OCI-LY7 (cell line): ENCODE measurements around the gene TMEM212. TPM values are rescaled to one million over a fixed set of nuclear protein-coding genes. Genes with fewer than 3 reads are reported as not detected.

Experiments
- BruUV-seq: library from RNA; stranded (reverse); fragments of 400-500 nt; replicated peaks from 2 replicates; lab custom pipeline; 2021; lab: Mats Ljungman, UMichigan
- CTCF ChIA-PET: fragments of 300-600 bp; sonication (Branson Sonifier 250); formaldehyde crosslinking; loops from one replicate; lab custom pipeline; 2022; ENCODE audit warnings: antibody characterized with exemption; ENCODE audit not compliant: unreplicated experiment; lab: Charles Lee
- POLR2A ChIA-PET: fragments of 300-600 bp; sonication (Branson Sonifier 250); formaldehyde crosslinking; loops from one replicate; lab custom pipeline; 2022; ENCODE audit warnings: antibody characterized with exemption; lab: Charles Lee
- DNase-seq: peaks from one replicate; pipeline ENCODE4 v3.0.0-alpha.2; 2015; ENCODE audit warnings: low spot score
- H2AFZ ChIP-seq: fragments of 200-600 bp; sonication (generic), shearing (Covaris generic); 2 replicates; pipeline ENCODE4 v1.6.1; 2014; ENCODE audit warnings: mild to moderate bottlenecking, antibody characterized with exemption, low read length, moderate library complexity
- H3K27ac ChIP-seq: fragments of 200-600 bp; sonication (generic); 2 replicates; pipeline ENCODE4 v1.5.1; 2014; ENCODE audit warnings: mixed run types, low read depth, mild to moderate bottlenecking, moderate library complexity, low read length, inconsistent platforms; ENCODE audit not compliant: poor library complexity, severe bottlenecking
- H3K36me3 ChIP-seq: fragments of 200-600 bp; sonication (generic); 2 replicates; pipeline ENCODE4 v1.6.1; 2014; ENCODE audit warnings: mild to moderate bottlenecking, antibody characterized with exemption, low read length, moderate library complexity, mixed read lengths; ENCODE audit not compliant: insufficient read depth
- H3K4me1 ChIP-seq: fragments of 200-600 bp; sonication (generic); 2 replicates; pipeline ENCODE4 v1.5.1; 2014; ENCODE audit warnings: mild to moderate bottlenecking, low read length; ENCODE audit not compliant: insufficient read depth, poor library complexity, severe bottlenecking
- H3K4me2 ChIP-seq: fragments of 200-600 bp; sonication (generic); 2 replicates; pipeline ENCODE4 v1.6.1; 2014; ENCODE audit warnings: mild to moderate bottlenecking, low read length
- H3K4me3 ChIP-seq: fragments of 200-600 bp; sonication (generic); 2 replicates; pipeline ENCODE4 v1.5.1; 2014; ENCODE audit warnings: mild to moderate bottlenecking, low read depth, low read length; ENCODE audit not compliant: poor library complexity, severe bottlenecking
- H3K79me2 ChIP-seq: fragments of 200-600 bp; sonication (generic); 2 replicates; pipeline ENCODE4 v1.6.1; 2016; ENCODE audit warnings: low read depth, mild to moderate bottlenecking, low read length, moderate library complexity, mixed read lengths; ENCODE audit not compliant: insufficient read depth
- H3K9me2 ChIP-seq: fragments of 200-600 bp; sonication (generic); 2 replicates; pipeline ENCODE4 v1.6.1; 2016; ENCODE audit warnings: mild to moderate bottlenecking, low read length, mixed read lengths; ENCODE audit not compliant: insufficient read depth
- H3K9me3 ChIP-seq: fragments of 200-600 bp; sonication (generic); 2 replicates; pipeline ENCODE4 v1.6.1; 2014; ENCODE audit warnings: mild to moderate bottlenecking, mixed run types, low read length, mixed read lengths
- H4K20me1 ChIP-seq: fragments of 200-600 bp; sonication (generic); 2 replicates; pipeline ENCODE4 v1.6.1; 2014; ENCODE audit warnings: mild to moderate bottlenecking, antibody characterized with exemption, low read length, moderate library complexity, mixed read lengths; ENCODE audit not compliant: insufficient read depth
- EZH2phosphoT487 ChIP-seq: fragments of 200-600 bp; sonication (generic); IDR thresholded peaks from 2 replicates; pipeline ENCODE4 v1.6.1; 2018; ENCODE audit warnings: low read depth, borderline replicate concordance, mild to moderate bottlenecking, mixed run types, antibody characterized with exemption, low read length, moderate library complexity, mixed read lengths
- intact Hi-C: fragments of 100-400 bp; cut with micrococcal nuclease; formaldehyde crosslinking; loops from one replicate; pipeline ENCODE4 v1.10.0; 2022; ENCODE audit not compliant: unreplicated experiment
- total RNA-seq, 2 experiments: library from RNA; depleted of rRNA in 1 of 2; stranded (reverse); fragments of >200 nt in 1 of 2; shearing (Covaris generic) in 1 of 2; gene quantifications; 2 replicates each; pipeline ENCODE4 v1.2.3, GENCODE V29; 2014 to 2022
- TF ChIP-seq, protein P1 (sequence below): fragments of 200-600 bp; sonication (generic); conservative IDR thresholded peaks from 2 replicates; pipeline ENCODE4 v1.5.1; 2014; ENCODE audit warnings: mild to moderate bottlenecking, antibody characterized with exemption, low read length, moderate library complexity, mixed read lengths

Gene TMEM212
- total RNA-seq, 2 experiments from 2014 or later = not detected

DNA sequence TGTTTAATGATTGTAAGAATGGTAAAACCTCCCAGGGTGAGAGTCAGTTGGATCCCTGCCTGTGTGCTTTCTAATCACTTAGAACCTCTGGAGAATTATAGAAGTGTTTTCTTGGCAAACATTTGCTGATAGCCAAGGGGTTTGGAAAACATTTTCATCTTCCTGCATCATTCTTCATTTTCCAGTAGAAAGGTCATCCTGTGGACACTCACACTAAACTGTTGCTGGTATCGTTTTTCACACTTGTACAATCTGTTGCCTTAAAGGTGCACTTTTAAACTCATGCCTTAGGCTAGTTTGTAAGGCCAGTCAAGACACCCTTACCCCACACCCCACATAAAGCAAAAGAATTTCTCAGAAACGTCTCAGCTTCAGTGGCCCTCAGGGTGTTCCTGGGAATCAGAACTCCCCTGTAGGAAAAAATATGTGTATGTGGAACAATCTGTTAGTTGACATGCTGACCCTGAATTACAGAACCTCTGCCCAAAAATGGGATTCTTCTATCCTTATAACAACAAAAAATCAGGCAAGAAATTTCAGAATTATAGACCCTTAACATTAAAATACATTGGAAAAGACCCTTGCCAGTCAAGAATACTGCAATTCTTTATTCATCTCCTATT is 27.1 kb upstream of the TMEM212 start:
- DNase-seq = no peak
- Histone ChIP-seq H3K4me3 (no peak overlapping the region), H3K4me1 (no peaks in the 10 kb centered on the region), H3K4me2 (no peak overlapping the region), H3K79me2 (no peaks in the 10 kb centered on the region), H2AFZ (no peak overlapping the region), H3K27ac (no peak overlapping the region), H3K9me3 (no peaks in the 10 kb centered on the region), H4K20me1 (no peaks in the 10 kb centered on the region), H3K36me3 (no peaks in the 10 kb centered on the region), H3K9me2 (no peaks in the 10 kb centered on the region)
- CTCF ChIA-PET = no interaction called here
- intact Hi-C loops = no loop called here
- POLR2A ChIA-PET = interaction anchor here (1.0 to 1.2 kb wide), 2 partner anchors 9 to 26 kb away, joined by 3 to 4 read pairs; no protein-coding TSS in a partner anchor
- BruUV-seq = no TSS peak
- no peak for TF ChIP-seq EZH2phosphoT487
- TF ChIP-seq, protein P1, sequence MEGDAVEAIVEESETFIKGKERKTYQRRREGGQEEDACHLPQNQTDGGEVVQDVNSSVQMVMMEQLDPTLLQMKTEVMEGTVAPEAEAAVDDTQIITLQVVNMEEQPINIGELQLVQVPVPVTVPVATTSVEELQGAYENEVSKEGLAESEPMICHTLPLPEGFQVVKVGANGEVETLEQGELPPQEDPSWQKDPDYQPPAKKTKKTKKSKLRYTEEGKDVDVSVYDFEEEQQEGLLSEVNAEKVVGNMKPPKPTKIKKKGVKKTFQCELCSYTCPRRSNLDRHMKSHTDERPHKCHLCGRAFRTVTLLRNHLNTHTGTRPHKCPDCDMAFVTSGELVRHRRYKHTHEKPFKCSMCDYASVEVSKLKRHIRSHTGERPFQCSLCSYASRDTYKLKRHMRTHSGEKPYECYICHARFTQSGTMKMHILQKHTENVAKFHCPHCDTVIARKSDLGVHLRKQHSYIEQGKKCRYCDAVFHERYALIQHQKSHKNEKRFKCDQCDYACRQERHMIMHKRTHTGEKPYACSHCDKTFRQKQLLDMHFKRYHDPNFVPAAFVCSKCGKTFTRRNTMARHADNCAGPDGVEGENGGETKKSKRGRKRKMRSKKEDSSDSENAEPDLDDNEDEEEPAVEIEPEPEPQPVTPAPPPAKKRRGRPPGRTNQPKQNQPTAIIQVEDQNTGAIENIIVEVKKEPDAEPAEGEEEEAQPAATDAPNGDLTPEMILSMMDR = no peak

DNA sequence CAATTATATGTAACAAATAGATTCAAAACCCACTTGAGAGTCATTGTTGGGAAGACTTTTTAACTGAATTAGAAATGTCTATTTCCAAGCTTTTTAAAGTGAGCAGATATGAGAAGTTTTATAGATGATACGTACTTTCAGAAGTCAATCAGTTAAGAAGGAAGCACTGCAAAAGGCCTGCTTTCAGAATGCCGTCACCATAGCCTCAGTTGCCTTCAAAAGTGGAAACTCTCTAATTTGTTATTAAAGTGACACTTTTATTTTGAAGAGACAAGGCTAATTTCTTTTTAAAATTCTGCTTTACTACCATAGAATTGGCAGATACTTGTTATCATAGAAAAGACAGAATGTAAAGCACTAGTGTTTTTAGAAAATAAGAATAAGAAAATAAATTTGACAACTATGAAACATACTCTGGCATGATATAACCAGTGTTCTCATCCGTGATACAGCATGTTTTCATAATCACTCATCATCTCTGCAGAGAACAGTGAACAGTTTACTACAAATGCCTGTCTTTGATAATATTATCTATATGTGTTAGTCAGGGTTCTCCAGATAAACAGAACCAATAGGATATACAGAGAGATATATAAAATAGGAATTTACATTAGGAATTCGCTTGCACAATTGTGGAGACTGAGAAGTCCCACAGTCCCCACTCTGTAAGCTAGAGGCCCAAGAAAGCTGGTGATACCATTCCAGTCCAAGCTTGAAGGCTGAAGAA is 25.9 kb upstream of the TMEM212 start:
- TF ChIP-seq, protein P1 = no peak
- no peak for TF ChIP-seq EZH2phosphoT487

GRCh38 chr3:171821044-171821443 is 22.1 kb upstream of the TMEM212 start:
- Histone ChIP-seq H3K4me1 (no peaks in the 10 kb centered on the region), H2AFZ (no peak overlapping the region), H3K36me3 (no peaks in the 10 kb centered on the region), H3K9me2 (no peaks in the 10 kb centered on the region), H3K27ac (no peak overlapping the region), H3K9me3 (no peaks in the 10 kb centered on the region), H3K79me2 (no peaks in the 10 kb centered on the region), H4K20me1 (no peaks in the 10 kb centered on the region), H3K4me2 (no peak overlapping the region), H3K4me3 (no peak overlapping the region)
- intact Hi-C loops = no loop called here
- TF ChIP-seq EZH2phosphoT487 = no peak
- TF ChIP-seq, protein P1 = no peak
- POLR2A ChIA-PET = no interaction called here
- no peak for DNase-seq
- CTCF ChIA-PET = no interaction called here
- BruUV-seq = no TSS peak

More for the DNA sequence above, 25.9 kb upstream of the TMEM212 start:
- ChIA-PET POLR2A (interaction anchor here (1.0 kb wide), 1 partner anchor 27 kb away, joined by 4 read pairs; no protein-coding TSS in a partner anchor), CTCF (interaction anchor here (0.5 to 0.6 kb wide), 2 partner anchors 396 to 654 kb away, joined by 3 read pairs; no protein-coding TSS in a partner anchor)
- no peak for DNase-seq
- Histone ChIP-seq H3K36me3 (no peaks in the 10 kb centered on the region), H3K4me1 (no peaks in the 10 kb centered on the region), H4K20me1 (no peaks in the 10 kb centered on the region), H3K79me2 (no peaks in the 10 kb centered on the region), H2AFZ (no peak overlapping the region), H3K9me2 (no peaks in the 10 kb centered on the region), H3K9me3 (no peaks in the 10 kb centered on the region), H3K4me2 (no peak overlapping the region), H3K27ac (no peak overlapping the region), H3K4me3 (no peak overlapping the region)
- no TSS peak for BruUV-seq
- intact Hi-C loops = no loop called here
